GM21526 (cell line): ENCODE measurements around the gene PRR18.
"Not testable (repeated sequence)": the region's sequence is repeated elsewhere in the genome, so short reads cannot be mapped to it uniquely, and the experiment has no call there.

Experiments
- ATAC-seq: cut with Tn5 transposase; IDR thresholded peaks from one replicate; pipeline ENCODE4 v1.9.1; 2021; ENCODE audit warnings: moderate library complexity; ENCODE audit not compliant: unreplicated experiment, low FRiP score

PRR18 gene

GRCh38 chr6:166308033-166308768 lies at the start of gene PRR18:
Gene PRR18, minus strand, starts transcription at chr6:166308392. Its CDS starts 250 bp downstream, at chr6:166308142.
- ATAC-seq, result peak; percentile 45

- no peak for ATAC-seq
Observed at GRCh38 chr6:166355552-166355951, 47.4 kb upstream of the PRR18 start.

- no peak for ATAC-seq
Observed at GRCh38 chr6:166354965-166355364, 46.8 kb upstream of the PRR18 start.

- ATAC-seq, result no peak
Observed at GRCh38 chr6:166354143-166354542, 46.0 kb upstream of the PRR18 start.

- no peak for ATAC-seq
Observed at GRCh38 chr6:166353507-166353906, 45.3 kb upstream of the PRR18 start.

- no peak for ATAC-seq
Observed at GRCh38 chr6:166352923-166353322, 44.7 kb upstream of the PRR18 start.

GRCh38 chr6:166351715-166352285 lies 43.6 kb upstream of the PRR18 start:
- peak; percentile 98 for ATAC-seq

GRCh38 chr6:166348305-166348949 lies 40.2 kb upstream of the PRR18 start:
- no peak for ATAC-seq

GRCh38 chr6:166346965-166347364 lies 38.8 kb upstream of the PRR18 start:
- ATAC-seq, result no peak

GRCh38 chr6:166346449-166346848 lies 38.3 kb upstream of the PRR18 start:
- no peak for ATAC-seq

GRCh38 chr6:166345672-166346071 lies 37.5 kb upstream of the PRR18 start:
- ATAC-seq, result not testable (repeated sequence)

GRCh38 chr6:166344921-166345320 lies 36.7 kb upstream of the PRR18 start:
- ATAC-seq, result not testable (repeated sequence)

GRCh38 chr6:166344240-166344639 lies 36.0 kb upstream of the PRR18 start:
- no peak for ATAC-seq

GRCh38 chr6:166343150-166343487 lies 34.9 kb upstream of the PRR18 start:
- peak; percentile 41 for ATAC-seq

- peak; percentile 91 for ATAC-seq
Observed at GRCh38 chr6:166342349-166343149, 34.4 kb upstream of the PRR18 start, which contains the start of gene SFT2D1. Gene SFT2D1, minus strand, starts transcription at chr6:166342545. Its CDS starts 64 bp downstream, at chr6:166342481.

GRCh38 chr6:166341977-166342348 lies 33.8 kb upstream of the PRR18 start:
- no peak for ATAC-seq

GRCh38 chr6:166341464-166341863 lies 33.3 kb upstream of the PRR18 start:
- no peak for ATAC-seq

GRCh38 chr6:166338854-166339253 lies 30.7 kb upstream of the PRR18 start:
- no peak for ATAC-seq

GRCh38 chr6:166336847-166337246 lies 28.7 kb upstream of the PRR18 start:
- no peak for ATAC-seq

GRCh38 chr6:166335378-166336302 lies 27.4 kb upstream of the PRR18 start:
- no peak for ATAC-seq
